ENCODE data around the gene RIOK1.

RIOK1 gene

DNA sequence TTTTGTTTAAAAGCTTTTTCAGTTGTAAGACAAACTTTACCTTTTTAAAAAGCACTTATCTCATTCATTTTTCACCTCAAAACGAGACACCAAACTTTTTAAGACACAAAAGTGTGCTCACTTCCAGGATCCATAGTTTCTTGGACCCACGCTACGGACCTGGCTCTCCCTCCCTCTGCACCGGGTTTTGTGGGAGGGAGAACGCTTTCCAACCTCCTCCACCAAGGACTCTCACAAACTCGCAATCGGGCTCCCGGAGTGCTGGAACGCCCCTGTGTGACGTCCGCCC is 502 bp upstream of the RIOK1 start:
- Mint-ChIP-seq H3K4me1 (ENCODE audit: low read depth) (peaks cover 34% of the 10 kb centered on the region), H3K36me3 (ENCODE audit: low read depth) (peaks cover 22% of the 10 kb centered on the region), H3K27ac (peak overlapping the region; percentile 94), H3K9me3 (no peaks in the 10 kb centered on the region), H3K27me3 (ENCODE audit: low read depth) (peaks cover 2% of the 10 kb centered on the region), H3K4me3 (peak overlapping the region; percentile 95)
- no peak for DNase-seq (ENCODE audit: low spot score)

DNA sequence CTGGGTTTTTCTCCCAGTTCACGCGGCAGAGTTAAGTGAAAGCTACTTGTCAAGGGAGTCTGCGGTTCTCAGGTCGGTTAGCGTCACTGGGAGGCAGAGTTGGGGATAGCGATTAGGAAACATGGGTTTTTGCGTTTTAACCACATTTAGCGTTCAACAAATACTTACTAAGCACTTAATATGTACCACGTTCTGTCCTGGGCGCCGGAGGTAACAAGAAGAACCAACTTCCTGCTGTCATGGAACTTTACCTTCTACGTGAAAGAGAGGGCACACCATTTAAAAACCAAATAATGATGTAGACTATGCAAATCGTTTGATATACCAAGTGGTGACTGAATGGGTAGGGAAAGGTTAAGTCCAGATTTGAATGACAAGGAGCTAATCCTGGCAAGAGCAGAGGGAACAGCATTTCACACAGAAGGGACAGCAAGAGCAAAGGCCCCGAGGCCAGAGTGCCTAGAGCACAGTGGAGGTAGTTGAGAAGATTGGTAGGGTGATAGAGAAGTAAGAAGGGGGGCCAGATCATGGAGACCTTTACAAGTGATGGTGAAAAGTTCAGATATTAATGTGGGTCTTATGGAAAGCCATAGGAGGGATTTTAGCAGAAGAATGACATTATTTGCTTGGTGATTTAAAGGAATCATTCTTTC is 744 bp downstream of the RIOK1 start:
- no peak for DNase-seq (ENCODE audit: low spot score)
- H3K9me3 Mint-ChIP-seq = no peaks in the 10 kb centered on the region
- peak overlapping the region; percentile 95 for H3K4me3 Mint-ChIP-seq
- H3K27ac Mint-ChIP-seq = peak overlapping the region; percentile 94
- peaks cover 30% of the 10 kb centered on the region for H3K36me3 Mint-ChIP-seq (ENCODE audit: low read depth)
- H3K4me1 Mint-ChIP-seq (ENCODE audit: low read depth) = peaks cover 34% of the 10 kb centered on the region
- H3K27me3 Mint-ChIP-seq (ENCODE audit: low read depth) = peaks cover under 1% of the 10 kb centered on the region

DNA sequence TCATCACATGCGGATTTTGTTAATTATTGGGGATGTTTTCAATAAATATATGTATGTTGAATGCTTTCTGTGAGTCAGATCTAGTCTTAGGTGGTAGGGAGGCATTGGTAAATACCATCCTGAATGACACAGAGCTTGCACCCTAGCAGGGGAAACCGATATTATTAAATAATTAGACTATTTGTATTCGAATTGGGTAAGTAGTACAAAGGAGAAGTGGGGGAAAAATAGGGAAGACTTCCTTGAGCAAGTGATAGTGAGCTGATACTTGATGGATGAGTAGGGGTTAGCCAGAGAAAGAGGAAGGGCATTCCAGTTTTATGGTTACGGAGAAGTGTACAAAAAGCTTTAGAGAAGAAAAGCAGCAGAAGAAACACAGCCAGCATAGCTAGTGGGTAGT is 1.5 kb downstream of the RIOK1 start:
- Mint-ChIP-seq H3K4me3 (peak overlapping the region; percentile 95), H3K36me3 (ENCODE audit: low read depth) (peaks cover 34% of the 10 kb centered on the region), H3K4me1 (ENCODE audit: low read depth) (peaks cover 34% of the 10 kb centered on the region), H3K27ac (peak overlapping the region; percentile 94), H3K9me3 (no peaks in the 10 kb centered on the region), H3K27me3 (ENCODE audit: low read depth) (no peaks in the 10 kb centered on the region)
- DNase-seq (ENCODE audit: low spot score) = no peak

DNA sequence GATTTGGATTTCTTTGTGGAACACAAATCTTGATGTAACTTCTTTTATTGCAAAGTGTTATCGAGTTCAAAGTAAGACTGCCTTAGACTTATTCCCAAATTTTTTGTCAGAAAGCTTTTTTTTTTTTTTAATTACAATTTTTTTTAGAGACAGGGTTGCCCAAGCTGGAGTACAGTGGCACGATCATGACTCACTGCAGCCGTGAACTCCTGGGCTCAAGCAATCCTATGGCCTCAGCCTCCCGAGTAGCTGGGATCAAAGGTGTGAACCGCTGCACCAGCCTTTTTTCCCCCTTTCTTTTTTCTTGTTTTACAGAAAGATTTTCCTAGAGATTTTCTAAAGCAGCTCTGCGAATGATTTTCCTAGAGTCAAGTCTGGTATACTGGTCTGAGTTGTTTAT is 2.8 kb downstream of the RIOK1 start:
- Mint-ChIP-seq H3K9me3 (no peaks in the 10 kb centered on the region), H3K36me3 (ENCODE audit: low read depth) (peaks cover 36% of the 10 kb centered on the region), H3K27me3 (ENCODE audit: low read depth) (no peaks in the 10 kb centered on the region), H3K4me1 (ENCODE audit: low read depth) (peaks cover 34% of the 10 kb centered on the region), H3K27ac (no peak overlapping the region), H3K4me3 (peak overlapping the region; percentile 95)
- DNase-seq (ENCODE audit: low spot score) = no peak

DNA sequence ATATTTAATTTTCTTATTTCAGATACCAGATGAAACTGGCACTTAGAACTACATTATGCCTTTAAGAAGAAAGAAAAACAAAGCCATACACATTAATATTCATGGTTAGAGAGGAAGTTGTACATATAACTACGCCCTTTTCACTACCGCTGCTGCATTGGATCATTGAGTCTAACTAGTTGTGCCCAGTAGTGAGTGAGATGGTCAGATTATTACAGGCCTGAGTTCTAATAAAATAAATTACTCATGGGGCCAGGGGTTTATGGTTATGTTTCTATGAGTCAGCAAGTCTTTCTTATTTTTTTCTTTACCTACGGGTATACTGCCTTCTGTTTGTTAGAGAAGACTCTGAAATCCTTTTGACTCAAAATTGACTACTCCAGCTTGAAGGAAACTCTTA is 11.5 kb downstream of the RIOK1 start:
- Mint-ChIP-seq H3K27ac (no peak overlapping the region), H3K9me3 (no peaks in the 10 kb centered on the region), H3K4me3 (no peak overlapping the region), H3K4me1 (ENCODE audit: low read depth) (no peaks in the 10 kb centered on the region), H3K36me3 (ENCODE audit: low read depth) (peaks cover 59% of the 10 kb centered on the region), H3K27me3 (ENCODE audit: low read depth) (no peaks in the 10 kb centered on the region)
- no peak for DNase-seq (ENCODE audit: low spot score)

DNA sequence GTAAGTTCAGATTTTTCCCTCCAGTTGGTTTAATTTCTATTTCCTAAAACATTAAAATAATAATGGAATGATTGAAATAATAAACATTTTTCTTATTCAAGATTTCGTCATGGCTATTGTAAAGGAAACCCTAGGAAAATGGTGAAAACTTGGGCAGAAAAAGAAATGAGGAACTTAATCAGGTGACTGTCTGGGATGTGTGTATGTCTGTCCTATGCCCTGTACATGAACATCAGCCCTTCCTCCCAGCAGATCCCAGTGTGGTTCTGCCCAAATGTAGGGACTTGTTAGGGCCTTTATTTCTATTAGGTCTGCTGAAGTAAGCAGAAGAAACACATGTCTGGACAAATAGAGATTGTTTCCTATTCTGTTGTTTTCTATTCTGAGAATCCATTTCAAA is 13.1 kb downstream of the RIOK1 start:
- no peaks in the 10 kb centered on the region for H3K9me3 Mint-ChIP-seq
- no peaks in the 10 kb centered on the region for H3K4me1 Mint-ChIP-seq (ENCODE audit: low read depth)
- no peak for DNase-seq (ENCODE audit: low spot score)
- no peaks in the 10 kb centered on the region for H3K27me3 Mint-ChIP-seq (ENCODE audit: low read depth)
- no peak overlapping the region for H3K4me3 Mint-ChIP-seq
- H3K27ac Mint-ChIP-seq = no peak overlapping the region
- H3K36me3 Mint-ChIP-seq (ENCODE audit: low read depth) = peaks cover 67% of the 10 kb centered on the region

DNA sequence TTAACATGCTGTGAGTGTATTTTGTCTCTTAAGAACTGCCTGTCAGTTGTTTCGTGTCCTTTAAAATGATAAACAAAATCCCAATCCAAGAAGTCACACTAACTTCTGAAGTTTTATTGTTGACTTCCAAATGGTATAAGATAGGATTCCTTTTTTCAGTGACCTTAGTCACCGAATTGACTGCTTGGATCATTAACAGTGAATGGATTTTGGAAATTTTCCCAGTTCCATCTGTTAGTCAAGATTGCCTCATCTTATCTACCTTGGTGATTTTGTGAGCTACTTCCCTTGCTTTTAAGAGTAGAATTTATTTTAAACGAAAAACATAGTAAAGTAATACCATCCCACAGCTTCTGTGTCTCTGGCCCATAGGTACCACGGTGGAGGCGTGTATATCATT is 14.9 kb downstream of the RIOK1 start:
- no peaks in the 10 kb centered on the region for H3K9me3 Mint-ChIP-seq
- no peak overlapping the region for H3K27ac Mint-ChIP-seq
- peaks cover 66% of the 10 kb centered on the region for H3K36me3 Mint-ChIP-seq (ENCODE audit: low read depth)
- no peak for DNase-seq (ENCODE audit: low spot score)
- H3K4me1 Mint-ChIP-seq (ENCODE audit: low read depth) = no peaks in the 10 kb centered on the region
- H3K4me3 Mint-ChIP-seq = no peak overlapping the region
- no peaks in the 10 kb centered on the region for H3K27me3 Mint-ChIP-seq (ENCODE audit: low read depth)

DNA sequence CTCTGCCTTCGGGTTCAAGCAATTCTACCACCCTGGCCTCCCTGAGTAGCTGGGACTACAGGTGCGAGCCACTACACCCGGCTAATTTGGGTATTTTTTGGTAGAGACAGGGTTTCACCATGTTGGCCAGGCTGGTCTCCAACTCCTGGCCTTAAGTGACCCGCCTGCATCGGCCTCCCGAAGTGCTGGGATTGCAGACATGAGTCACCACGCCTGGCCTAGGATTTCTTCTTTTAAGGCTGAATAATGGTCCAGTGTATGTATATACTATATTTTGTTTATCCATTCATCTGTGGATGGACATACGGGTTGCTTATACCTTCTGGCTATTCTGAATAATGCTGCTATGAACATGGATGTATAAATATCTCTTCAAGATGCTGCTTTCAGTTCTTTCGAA is 17.1 kb downstream of the RIOK1 start:
- Mint-ChIP-seq H3K4me1 (ENCODE audit: low read depth) (no peaks in the 10 kb centered on the region), H3K27ac (no peak overlapping the region), H3K36me3 (ENCODE audit: low read depth) (peaks cover 64% of the 10 kb centered on the region), H3K9me3 (no peaks in the 10 kb centered on the region), H3K27me3 (ENCODE audit: low read depth) (no peaks in the 10 kb centered on the region), H3K4me3 (no peak overlapping the region)
- DNase-seq (ENCODE audit: low spot score) = no peak

DNA sequence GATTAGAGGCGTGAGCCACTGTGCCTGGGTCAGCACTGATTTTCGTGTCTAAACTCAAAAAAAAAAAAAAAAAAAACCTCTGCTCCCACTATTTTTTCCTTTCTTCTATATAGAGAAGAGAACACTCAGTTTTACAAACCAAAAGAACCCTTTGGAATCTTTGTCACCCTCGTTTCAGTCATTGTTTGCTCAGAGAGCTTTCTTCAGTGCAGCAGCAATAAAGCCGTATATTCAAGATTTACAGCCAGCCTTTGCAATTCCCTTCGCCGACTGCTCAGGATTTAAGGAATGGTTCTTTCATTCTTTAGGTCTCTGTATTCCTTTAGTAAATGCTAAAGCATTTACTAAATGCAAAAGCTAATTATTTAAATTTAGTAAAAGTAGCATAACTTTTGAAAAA is 20.1 kb downstream of the RIOK1 start:
- H3K4me1 Mint-ChIP-seq (ENCODE audit: low read depth) = no peaks in the 10 kb centered on the region
- no peak overlapping the region for H3K27ac Mint-ChIP-seq
- H3K4me3 Mint-ChIP-seq = no peak overlapping the region
- H3K27me3 Mint-ChIP-seq (ENCODE audit: low read depth) = no peaks in the 10 kb centered on the region
- H3K9me3 Mint-ChIP-seq = no peaks in the 10 kb centered on the region
- H3K36me3 Mint-ChIP-seq (ENCODE audit: low read depth) = peaks cover 64% of the 10 kb centered on the region
- no peak for DNase-seq (ENCODE audit: low spot score)

DNA sequence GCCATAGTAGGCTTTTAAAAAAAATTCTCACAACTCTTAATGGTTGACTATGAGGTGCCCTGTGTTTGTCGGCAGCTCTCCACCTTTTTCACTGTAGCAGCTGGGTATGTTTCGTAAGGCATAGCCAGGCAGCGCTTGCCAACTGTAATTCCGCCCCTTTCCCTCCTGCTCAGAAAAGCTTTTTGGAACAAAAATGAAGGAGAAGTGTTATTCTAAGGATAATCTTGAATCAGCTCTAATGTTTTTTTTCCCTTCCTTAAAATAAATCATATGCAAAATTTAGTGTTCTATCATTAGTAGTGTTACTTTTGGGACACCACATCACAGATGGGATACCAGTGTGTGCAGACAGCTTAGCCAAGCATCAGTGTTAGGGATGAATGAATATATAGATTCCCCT is 21.2 kb downstream of the RIOK1 start:
- Mint-ChIP-seq H3K9me3 (no peaks in the 10 kb centered on the region), H3K36me3 (ENCODE audit: low read depth) (peaks cover 61% of the 10 kb centered on the region), H3K4me1 (ENCODE audit: low read depth) (no peaks in the 10 kb centered on the region), H3K27ac (no peak overlapping the region), H3K4me3 (no peak overlapping the region), H3K27me3 (ENCODE audit: low read depth) (no peaks in the 10 kb centered on the region)
- no peak for DNase-seq (ENCODE audit: low spot score)

DNA sequence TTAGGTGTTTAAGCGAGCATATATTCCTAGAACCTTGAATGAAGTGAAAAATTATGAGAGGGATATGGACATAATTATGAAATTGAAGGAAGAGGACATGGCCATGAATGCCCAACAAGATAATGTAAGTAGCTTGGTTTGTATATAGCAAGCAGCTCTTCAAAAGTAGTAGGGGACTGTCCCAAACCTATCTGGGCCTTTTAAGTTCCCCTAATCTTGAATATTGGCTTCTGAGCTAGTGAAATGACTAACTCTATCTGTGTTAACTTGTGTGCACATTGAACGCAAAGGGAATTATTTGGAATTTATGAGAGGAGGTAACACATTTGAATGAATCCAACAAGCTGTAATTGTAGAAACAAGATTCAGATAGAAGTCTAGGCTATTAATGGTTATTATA is 21.7 kb downstream of the RIOK1 start:
- Mint-ChIP-seq H3K9me3 (no peaks in the 10 kb centered on the region), H3K4me3 (no peak overlapping the region), H3K36me3 (ENCODE audit: low read depth) (peaks cover 59% of the 10 kb centered on the region), H3K27me3 (ENCODE audit: low read depth) (no peaks in the 10 kb centered on the region), H3K4me1 (ENCODE audit: low read depth) (no peaks in the 10 kb centered on the region), H3K27ac (no peak overlapping the region)
- no peak for DNase-seq (ENCODE audit: low spot score)

DNA sequence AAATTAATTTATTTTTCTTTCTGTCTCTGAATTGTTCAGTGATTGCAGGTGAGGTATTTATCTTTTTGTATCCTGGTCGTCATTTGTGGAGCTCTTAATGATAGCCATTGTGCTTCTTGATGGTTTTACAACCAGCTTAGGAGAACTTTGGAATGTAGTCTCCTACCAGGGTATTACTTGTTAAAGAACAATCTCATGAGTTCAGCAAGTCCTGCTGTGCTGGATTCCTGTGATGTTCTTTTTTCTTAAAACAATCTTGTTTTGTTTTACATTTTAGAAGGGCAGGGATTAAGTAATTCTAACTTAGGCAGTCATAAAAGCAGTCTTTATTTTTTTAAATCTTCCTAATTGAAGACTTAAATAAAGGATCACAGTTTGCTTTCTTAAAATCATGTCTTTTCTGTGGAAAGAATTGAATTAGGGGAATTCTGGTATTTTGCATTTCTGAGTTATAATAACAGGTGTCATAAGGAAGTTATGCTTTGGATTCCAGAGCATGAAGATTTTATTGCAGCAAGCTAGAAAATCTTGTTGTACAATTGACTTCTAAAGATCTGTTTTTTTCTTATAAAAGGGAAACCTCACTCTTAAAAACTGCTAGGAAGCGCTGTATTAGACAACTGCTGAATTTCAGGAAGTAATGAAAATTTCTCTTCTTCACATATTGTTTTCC is 23.7 kb downstream of the RIOK1 start:
- H3K4me3 Mint-ChIP-seq = no peak overlapping the region
- H3K36me3 Mint-ChIP-seq (ENCODE audit: low read depth) = peaks cover 56% of the 10 kb centered on the region

DNA sequence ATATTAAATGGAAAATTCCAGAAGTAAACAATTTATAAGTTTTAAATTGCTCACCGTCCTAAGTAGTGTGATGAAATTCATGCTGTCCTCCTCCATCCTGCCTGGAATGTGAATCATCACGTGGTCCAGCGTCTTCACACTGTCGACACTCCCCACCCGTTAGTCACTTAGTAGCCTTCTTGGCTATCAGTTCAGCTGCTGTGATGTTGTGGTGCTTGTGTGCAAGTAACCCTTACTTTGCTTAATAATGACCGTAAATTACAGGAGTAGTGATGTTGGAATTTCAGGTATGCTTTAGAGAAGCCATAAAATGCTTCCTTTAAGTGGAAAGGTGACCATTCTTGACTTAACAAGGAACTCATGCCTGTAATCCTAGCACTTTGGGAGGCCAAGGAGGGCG is 25.2 kb downstream of the RIOK1 start:
- Mint-ChIP-seq H3K4me3 (no peak overlapping the region), H3K27me3 (ENCODE audit: low read depth) (no peaks in the 10 kb centered on the region), H3K9me3 (no peaks in the 10 kb centered on the region), H3K27ac (no peak overlapping the region), H3K4me1 (ENCODE audit: low read depth) (peaks cover 6% of the 10 kb centered on the region), H3K36me3 (ENCODE audit: low read depth) (peaks cover 56% of the 10 kb centered on the region)
- no peak for DNase-seq (ENCODE audit: low spot score)

More for the DNA sequence above, 23.7 kb downstream of the RIOK1 start:
- Mint-ChIP-seq H3K27me3 (ENCODE audit: low read depth) (no peaks in the 10 kb centered on the region), H3K9me3 (no peaks in the 10 kb centered on the region), H3K4me1 (ENCODE audit: low read depth) (peaks cover 3% of the 10 kb centered on the region), H3K27ac (no peak overlapping the region)
- no peak for DNase-seq (ENCODE audit: low spot score)

DNA sequence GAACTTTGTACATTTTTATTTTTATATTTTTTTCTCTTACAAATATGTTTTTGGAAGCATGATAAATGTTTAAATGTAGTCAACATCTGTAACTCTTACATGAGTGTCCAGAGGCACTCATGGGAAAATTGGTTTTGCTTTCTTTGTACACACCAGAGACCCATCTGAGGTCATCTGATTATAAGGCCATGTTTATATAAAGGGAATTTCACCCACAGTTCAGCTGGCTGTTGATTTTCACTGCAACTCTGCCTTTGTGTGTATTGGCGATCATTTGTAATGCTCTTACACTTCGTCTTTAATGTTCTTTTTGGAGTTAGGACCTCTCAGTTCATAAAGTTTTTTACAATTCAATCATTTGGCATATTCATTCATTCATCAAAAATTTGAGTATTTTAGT is 28.1 kb downstream of the RIOK1 start:
- Mint-ChIP-seq H3K27ac (no peak overlapping the region), H3K9me3 (no peaks in the 10 kb centered on the region), H3K4me1 (ENCODE audit: low read depth) (peaks cover 6% of the 10 kb centered on the region), H3K4me3 (no peak overlapping the region), H3K27me3 (ENCODE audit: low read depth) (no peaks in the 10 kb centered on the region), H3K36me3 (ENCODE audit: low read depth) (peaks cover 41% of the 10 kb centered on the region)
- no peak for DNase-seq (ENCODE audit: low spot score)
